Nucleus accumbens (tissue), 56 donors: ENCODE results near the gene KIF16B.
"Not testable (repeated sequence)": the region's sequence is repeated elsewhere in the genome, so short reads cannot be mapped to it uniquely, and the experiment has no call there.

Experiments used
- DNase-seq, 56 donors: peaks; one replicate each; lab custom pipeline; 2025; lab: John Stamatoyannopoulos, UW

The KIF16B gene

GRCh38 chr20:16573001-16573965, at the start of gene KIF16B:
Gene KIF16B (minus strand): TSS chr20:16573448. CDS start chr20:16573275, 173 bp downstream.
- DNase-seq: peak in 54 of 56 donors; percentile 33 to 93 (median 82)

- no peak for DNase-seq
Measured at GRCh38 chr20:16622501-16622900, 49.3 kb upstream of the KIF16B start.

GRCh38 chr20:16621435-16622141, 48.3 kb upstream of the KIF16B start:
- DNase-seq: no peak

- DNase-seq: no peak
Measured at GRCh38 chr20:16620961-16621360, 47.7 kb upstream of the KIF16B start.

GRCh38 chr20:16619953-16620352, 46.7 kb upstream of the KIF16B start:
- no peak for DNase-seq

- no peak for DNase-seq
Measured at GRCh38 chr20:16617056-16617455, 43.8 kb upstream of the KIF16B start.

GRCh38 chr20:16616317-16616716, 43.1 kb upstream of the KIF16B start:
- no peak for DNase-seq

- DNase-seq: no peak
Measured at GRCh38 chr20:16615199-16615598, 42.0 kb upstream of the KIF16B start.

GRCh38 chr20:16613954-16614353, 40.7 kb upstream of the KIF16B start:
- DNase-seq: no peak

GRCh38 chr20:16612706-16613105, 39.5 kb upstream of the KIF16B start:
- DNase-seq: no peak

- DNase-seq: no peak
Measured at GRCh38 chr20:16611817-16612216, 38.6 kb upstream of the KIF16B start.

- no peak for DNase-seq
Measured at GRCh38 chr20:16609066-16609465, 35.8 kb upstream of the KIF16B start.

- no peak for DNase-seq
Measured at GRCh38 chr20:16608277-16608650, 35.0 kb upstream of the KIF16B start.

- DNase-seq: no peak
Measured at GRCh38 chr20:16607364-16608276, 34.4 kb upstream of the KIF16B start.

GRCh38 chr20:16606468-16607070, 33.3 kb upstream of the KIF16B start:
- no peak for DNase-seq

- no peak for DNase-seq
Measured at GRCh38 chr20:16601047-16601446, 27.8 kb upstream of the KIF16B start.

GRCh38 chr20:16599257-16599656, 26.0 kb upstream of the KIF16B start:
- DNase-seq: no peak

GRCh38 chr20:16596991-16597390, 23.7 kb upstream of the KIF16B start:
- DNase-seq: no peak

- not testable (repeated sequence) for DNase-seq
Measured at GRCh38 chr20:16596404-16596803, 23.2 kb upstream of the KIF16B start.

- no peak for DNase-seq
Measured at GRCh38 chr20:16595376-16595775, 22.1 kb upstream of the KIF16B start.
